HG03571 (cell line): ENCODE data around the gene WDR53.
"Not testable (repeated sequence)": the region's sequence is repeated elsewhere in the genome, so short reads cannot be mapped to it uniquely, and the experiment has no call there.

Experiments
- ATAC-seq: cut with Tn5 transposase; IDR thresholded peaks from one replicate; pipeline ENCODE4 v1.9.1; 2021; ENCODE audit not compliant: unreplicated experiment

WDR53 gene

GRCh38 chr3:196559826-196560225 lies 8.5 kb downstream of the WDR53 start:
- ATAC-seq = no peak

DNA sequence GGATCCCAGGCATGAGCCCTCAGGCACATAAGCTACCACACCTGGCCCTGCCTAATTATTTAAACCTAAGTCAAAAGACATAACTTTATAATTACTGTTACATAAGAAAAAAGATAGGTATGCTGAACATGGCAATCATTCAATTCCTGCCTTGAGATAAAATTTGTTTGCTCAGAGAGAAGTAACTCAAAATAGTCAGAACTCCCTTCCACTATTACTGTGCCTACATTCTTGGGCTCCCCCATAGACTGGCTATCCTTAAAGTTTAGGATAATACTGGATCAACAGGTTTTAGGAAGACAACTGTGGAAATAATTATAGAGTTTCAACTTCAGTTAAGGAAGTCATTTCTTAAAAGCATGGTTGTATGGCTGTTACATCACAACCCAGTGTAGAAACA lies 9.9 kb downstream of the WDR53 start:
- ATAC-seq = no peak

GRCh38 chr3:196557236-196557635 lies 11.1 kb downstream of the WDR53 start:
- ATAC-seq = no peak

GRCh38 chr3:196555295-196555694 lies 13.1 kb downstream of the WDR53 start:
- no peak for ATAC-seq

DNA sequence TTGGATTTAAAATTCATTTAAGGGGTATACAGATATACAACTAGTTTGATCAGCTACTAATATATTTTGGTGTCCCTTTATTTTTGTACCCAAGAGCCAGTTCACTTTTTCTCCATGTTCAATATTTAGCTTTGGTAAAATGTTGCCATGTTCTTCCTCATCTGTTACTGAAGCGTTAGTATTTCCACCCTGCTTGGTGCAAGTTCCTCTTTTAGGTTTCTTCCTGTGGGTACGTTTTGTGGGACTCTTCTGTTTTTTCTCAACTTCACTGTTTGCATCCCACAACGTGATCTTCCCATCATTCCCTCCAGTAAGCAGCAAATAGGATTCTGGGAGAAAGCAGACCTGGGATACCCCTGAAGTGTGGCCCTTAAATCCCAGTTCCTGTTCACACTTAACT lies 14.1 kb downstream of the WDR53 start:
- ATAC-seq = no peak

DNA sequence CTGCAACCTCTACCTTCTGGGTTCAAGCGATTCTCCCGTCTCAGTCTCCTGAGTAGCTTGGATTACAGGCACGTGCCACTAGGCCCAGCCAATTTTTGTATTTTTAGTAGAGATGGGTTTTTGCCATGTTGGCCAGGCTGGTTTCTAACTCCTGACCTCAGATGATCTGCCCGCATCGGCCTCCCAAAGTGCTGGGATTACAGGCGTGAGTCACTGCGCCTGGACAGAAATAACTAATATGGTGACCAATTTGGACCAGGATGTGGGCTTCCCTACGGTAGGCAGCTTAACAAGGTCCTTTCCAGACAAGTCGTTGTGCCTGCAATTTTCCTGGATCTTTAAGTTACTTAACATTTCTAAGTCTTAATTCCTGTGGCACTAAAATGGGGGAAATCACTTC lies 14.8 kb downstream of the WDR53 start:
- no peak for ATAC-seq

DNA sequence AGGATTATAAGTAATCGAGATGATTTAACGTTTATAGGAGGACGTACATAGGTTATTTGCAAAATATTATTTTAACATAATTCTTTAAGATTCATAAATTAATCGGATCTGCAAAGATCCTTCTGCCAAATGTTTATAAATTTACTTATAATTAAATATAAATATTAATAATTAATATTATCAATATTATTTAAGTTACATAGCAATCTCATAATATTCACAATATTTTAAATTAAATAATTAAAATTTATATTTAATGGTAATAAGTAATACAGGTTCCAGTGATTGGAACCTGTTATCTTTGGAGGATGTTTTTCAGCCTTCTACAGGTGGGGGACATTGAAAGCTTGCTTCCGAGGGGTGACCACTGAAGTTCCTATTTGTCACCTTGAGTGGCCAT lies 16.1 kb downstream of the WDR53 start:
- ATAC-seq = no peak

DNA sequence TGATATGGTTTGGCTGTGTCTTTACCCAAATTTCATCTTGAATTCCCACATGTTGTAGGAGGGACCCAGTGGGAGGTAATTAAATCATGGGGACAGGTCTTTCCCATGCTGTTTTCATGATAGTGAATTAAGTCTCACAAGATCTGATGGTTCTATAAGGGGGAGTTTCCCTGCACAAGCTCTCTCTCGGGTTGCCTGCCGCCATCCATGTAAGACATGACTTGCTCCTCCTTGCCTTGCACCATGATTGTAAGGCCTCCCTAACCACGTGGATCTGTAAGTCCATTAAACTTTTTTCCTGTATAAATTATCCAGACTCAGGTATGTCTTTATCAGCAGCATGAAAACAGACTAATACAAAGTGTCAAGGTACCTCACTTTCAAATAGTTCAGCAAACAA lies 18.2 kb downstream of the WDR53 start:
- ATAC-seq = not testable (repeated sequence)

GRCh38 chr3:196549312-196549711 lies 19.0 kb downstream of the WDR53 start:
- ATAC-seq = not testable (repeated sequence)

- no peak for ATAC-seq
Measured at GRCh38 chr3:196547067-196547466, 21.3 kb downstream of the WDR53 start.

DNA sequence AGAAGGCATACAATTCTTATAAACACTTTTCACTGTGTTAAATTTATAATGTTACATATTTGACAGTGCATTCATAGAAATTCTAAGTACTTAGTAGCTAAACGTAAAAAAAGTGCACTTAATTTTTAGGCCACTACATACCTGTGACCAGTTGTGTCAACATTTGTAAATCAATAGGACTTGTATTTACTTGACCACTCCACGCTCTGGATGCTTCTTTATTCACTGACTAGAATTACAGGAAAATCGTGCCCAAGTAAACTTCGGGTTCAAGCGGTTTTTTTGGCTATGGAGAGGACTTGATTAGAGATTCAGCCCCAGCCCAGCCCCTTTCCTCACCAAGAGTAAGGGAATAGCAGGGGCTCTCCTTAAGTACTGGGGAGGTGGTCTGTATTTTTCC lies 21.8 kb downstream of the WDR53 start:
- no peak for ATAC-seq

DNA sequence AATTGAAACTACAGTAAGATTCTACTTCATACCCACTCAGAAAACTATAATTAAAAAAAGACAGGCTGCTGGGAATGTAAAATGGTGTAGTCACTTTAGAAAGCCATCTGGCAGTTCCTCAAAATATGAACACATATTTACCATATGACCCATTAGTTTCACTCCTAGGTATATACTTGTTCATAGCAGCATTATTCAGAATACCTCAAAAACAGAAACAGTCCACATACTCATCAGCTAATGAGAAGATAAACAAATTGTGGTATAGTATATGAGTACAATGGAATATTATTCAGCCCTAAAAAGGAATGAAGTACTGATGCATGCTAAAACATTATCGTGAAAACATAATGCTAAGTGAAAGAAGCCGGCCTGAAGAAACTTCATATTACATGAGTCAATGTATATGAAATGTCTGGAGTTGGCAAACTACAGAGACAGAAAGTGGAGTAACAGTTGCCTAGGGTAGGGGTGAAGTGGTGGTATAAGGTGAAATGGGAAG lies 23.8 kb downstream of the WDR53 start:
- no peak for ATAC-seq

DNA sequence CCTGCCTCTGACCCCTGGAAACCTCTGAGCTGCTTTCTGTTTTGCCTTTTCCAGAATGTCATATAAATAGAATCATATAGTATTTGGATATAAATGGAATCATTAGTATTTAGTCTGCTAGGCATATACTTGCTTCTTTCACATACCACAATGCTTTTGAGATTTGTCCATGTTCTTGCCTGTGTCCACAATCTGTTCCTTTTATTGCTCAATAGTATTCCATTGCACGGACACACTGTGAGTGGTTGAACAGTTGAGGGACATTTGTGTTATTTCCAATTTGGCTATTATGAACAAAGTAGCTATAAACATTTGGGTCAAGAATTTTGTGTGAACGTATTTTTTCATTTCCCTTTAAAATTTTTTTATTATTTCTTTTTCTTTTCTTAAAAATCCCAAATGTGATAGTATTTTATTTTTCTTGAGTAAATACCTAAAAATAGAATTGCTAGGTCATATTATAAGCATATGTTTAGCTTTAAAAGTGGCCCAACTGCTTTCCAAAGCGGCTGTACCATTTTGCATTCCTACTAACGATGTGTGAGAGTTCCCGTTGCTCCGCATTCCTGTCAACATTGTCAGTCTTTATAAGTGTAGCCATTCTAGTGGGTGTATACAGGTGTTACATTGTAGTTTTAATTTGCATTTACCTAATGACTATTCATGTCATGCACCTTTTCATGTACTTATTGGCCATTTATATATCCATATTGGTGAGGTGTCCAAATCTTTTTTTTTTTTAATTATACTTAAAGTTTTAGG lies 26.5 kb downstream of the WDR53 start:
- ATAC-seq = no peak

DNA sequence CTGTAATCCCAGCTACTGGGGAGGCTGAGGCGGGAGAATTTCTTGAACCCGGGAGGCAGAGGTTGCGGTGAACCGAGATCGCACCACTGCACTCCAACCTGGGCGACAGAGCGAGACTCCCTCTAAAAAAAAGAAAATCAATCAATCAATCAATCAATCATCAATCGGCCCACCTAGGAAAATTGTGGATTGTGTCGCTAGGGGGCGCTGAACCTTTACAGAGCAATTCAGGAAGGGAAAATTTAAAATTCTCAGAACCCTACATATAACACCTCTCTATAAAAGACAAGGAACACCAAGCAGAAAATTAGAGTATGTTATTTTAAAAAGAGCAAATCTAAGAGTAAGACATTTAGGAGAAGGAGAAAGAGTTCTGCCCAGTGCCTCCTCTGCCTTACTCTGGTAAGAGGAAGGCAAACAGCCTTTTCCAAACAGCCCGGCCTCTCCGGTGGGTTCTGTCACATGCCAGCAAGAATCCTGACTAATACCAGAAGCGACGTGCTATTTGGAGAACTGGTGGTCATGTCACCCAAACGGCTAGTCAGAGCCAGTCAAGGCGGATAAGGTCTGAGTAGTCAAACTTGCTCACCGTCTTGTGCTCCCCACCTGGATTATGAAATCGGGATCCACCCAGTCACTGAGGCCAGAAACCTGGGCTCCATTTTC lies 30.9 kb downstream of the WDR53 start:
- ATAC-seq = no peak

- ATAC-seq = no peak
Measured at GRCh38 chr3:196533260-196533681, 35.1 kb downstream of the WDR53 start.

- ATAC-seq = no peak
Measured at GRCh38 chr3:196531418-196531817, 36.9 kb downstream of the WDR53 start.

DNA sequence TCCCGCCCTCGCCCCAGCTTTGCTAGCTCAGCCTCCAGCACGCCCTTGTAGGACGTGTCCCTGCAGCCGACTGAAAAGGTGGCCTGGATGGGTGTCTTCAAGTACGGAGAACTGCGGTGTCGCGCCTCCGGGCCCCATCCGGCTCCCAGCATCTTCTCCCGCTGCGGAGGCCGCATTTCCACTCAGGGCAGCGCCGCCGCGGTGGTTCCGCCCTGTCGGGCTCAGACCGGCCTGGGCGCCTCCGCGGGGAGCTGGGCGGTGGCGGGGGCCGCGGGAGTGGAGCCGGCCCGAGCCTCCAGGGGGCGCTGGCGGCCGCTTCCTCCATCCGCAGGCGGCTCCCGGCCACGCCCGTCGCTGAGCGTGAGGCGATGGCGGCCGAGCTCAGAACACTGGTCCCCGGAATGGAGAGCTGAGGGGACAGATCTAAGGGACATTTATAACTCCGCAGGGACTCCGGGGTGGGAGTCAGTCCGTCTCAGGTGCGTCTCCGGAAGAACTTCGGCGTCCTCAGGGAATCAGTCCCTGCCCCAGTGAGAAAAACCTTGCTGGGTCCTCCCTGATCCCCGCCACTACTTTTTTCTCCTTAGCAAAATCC lies 39.6 kb downstream of the WDR53 start:
- no peak for ATAC-seq

DNA sequence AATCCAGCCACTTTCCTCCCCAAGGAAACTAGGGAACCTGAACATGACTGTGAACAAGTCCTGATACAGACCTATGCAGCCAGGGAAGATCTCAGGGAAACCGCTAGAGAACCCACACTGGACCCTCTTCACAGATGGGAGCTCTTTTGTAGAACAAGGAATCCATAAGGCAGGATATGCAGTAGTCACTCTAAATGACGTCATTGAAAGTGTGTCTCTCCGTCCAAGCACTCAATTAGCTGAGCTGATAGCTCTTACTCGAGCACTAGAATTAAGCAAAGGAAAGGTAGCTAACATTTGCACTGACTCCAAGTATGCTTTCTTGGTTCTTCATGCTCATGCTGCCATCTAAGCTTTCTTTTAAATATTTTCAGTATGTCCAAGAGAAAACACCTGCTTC lies 43.2 kb downstream of the WDR53 start:
- ATAC-seq = no peak

GRCh38 chr3:196524527-196524926 lies 43.8 kb downstream of the WDR53 start:
- ATAC-seq = no peak

DNA sequence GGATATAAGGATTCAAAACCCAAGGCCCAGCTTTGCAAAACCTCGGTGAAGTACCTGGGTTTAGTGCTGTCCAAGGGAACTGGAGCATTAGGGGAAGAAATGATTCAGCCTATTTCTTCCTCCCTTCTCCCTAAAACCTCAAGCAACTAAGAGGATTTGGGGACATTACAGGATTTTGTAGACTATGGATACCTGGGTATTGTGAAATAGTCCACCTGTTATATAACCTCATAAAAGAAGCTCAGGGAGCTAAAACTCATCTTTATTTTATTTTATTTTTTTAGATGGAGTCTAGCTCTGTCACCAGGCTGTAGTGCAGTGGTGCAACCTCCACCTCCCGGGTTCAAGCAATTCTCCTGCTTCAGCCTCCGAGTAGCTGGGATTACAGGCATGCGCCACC lies 44.5 kb downstream of the WDR53 start:
- no peak for ATAC-seq

DNA sequence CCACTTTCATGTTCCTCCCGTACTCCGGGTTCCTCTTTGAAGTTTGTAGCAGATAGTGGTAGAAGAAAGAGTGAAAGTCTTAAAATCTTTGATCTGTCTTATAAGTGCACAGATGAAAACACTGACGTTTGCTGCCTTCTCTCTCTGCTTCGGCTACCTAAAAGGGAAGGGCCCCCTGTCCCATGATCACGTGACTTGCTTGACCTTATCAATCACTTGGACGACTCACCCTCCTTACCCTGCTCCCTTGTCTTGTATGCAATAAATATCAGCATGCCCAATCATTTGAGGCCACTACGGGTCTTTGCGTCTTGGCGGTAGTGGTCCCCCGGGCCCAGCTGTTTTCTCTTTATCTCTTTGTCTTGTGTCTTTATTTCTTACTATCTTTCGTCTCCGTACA lies 47.1 kb downstream of the WDR53 start:
- not testable (repeated sequence) for ATAC-seq

DNA sequence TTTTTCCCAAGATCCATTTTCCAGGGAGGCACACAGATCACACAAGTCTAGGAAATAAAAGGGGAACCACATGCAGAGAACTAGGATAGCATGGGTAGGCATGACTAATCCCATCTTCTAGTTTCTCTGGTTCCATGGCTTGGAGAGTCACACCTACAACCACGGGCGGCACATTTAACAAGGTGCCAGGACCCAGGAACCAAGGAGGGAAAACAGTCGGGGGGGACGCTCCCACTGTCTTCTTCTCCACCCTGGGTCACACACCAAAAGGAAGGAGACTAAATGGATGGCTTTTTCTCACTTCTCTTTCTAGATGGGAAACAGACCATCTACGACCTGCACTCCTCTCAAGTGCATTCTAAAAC lies 48.7 kb downstream of the WDR53 start:
- ATAC-seq = no peak
